MM.1S (cell line): Measurements from ENCODE around the gene EBF3.

Experiments
- DNase-seq: peaks from one replicate; pipeline ENCODE4 v3.0.0-alpha.2; 2015
- H2AFZ ChIP-seq: fragments of 300-600 bp; sonication (generic); 2 replicates; pipeline ENCODE4 v1.6.0; 2016; ENCODE audit warnings: antibody characterized with exemption, low read length
- H3F3A ChIP-seq: fragments of 300-600 bp; sonication (generic); 2 replicates; pipeline ENCODE4 v1.6.1; 2016; ENCODE audit warnings: mild to moderate bottlenecking, antibody characterized with exemption, low read length, moderate library complexity, mixed read lengths; ENCODE audit not compliant: insufficient read depth
- H3K27ac ChIP-seq: fragments of 300-600 bp; sonication (generic); 2 replicates; pipeline ENCODE4 v1.5.1; 2016; ENCODE audit warnings: mild to moderate bottlenecking, low read length
- H3K27me3 ChIP-seq: fragments of 300-600 bp; sonication (generic); replicated peaks from 2 replicates; pipeline ENCODE4 v1.6.0; 2016; ENCODE audit warnings: low read length; ENCODE audit not compliant: insufficient read depth
- H3K36me3 ChIP-seq: fragments of 300-600 bp; sonication (generic); replicated peaks from 2 replicates; pipeline ENCODE4 v1.6.1; 2016; ENCODE audit warnings: mild to moderate bottlenecking, low read length, mixed read lengths; ENCODE audit not compliant: insufficient read depth
- H3K4me1 ChIP-seq: fragments of 300-600 bp; sonication (generic); 2 replicates; pipeline ENCODE4 v1.6.1; 2016; ENCODE audit warnings: low read length, mixed read lengths
- H3K4me2 ChIP-seq: fragments of 300-600 bp; sonication (generic); 2 replicates; pipeline ENCODE4 v1.6.0; 2016; ENCODE audit warnings: low read depth, low read length
- H3K4me3 ChIP-seq: fragments of 300-600 bp; sonication (generic); 2 replicates; pipeline ENCODE4 v1.5.1; 2016; ENCODE audit warnings: low read length, mixed read lengths
- H3K79me2 ChIP-seq: fragments of 300-600 bp; sonication (generic); 2 replicates; pipeline ENCODE4 v1.6.1; 2016; ENCODE audit warnings: mixed run types, low read length, mixed read lengths
- H3K9ac ChIP-seq: fragments of 300-600 bp; sonication (generic); 2 replicates; pipeline ENCODE4 v1.6.1; 2016; ENCODE audit warnings: low read length, mixed read lengths
- H3K9me2 ChIP-seq: fragments of 300-600 bp; sonication (generic); replicated peaks from 2 replicates; pipeline ENCODE4 v1.6.1; 2016; ENCODE audit warnings: mild to moderate bottlenecking, low read length, mixed read lengths; ENCODE audit not compliant: insufficient read depth
- H3K9me3 ChIP-seq: fragments of 300-600 bp; sonication (generic); replicated peaks from 2 replicates; pipeline ENCODE4 v1.6.1; 2016; ENCODE audit warnings: mild to moderate bottlenecking, low read length, mixed read lengths; ENCODE audit not compliant: insufficient read depth
- H4K20me1 ChIP-seq: fragments of 300-600 bp; sonication (generic); 2 replicates; pipeline ENCODE4 v1.6.1; 2016; ENCODE audit warnings: mild to moderate bottlenecking, low read length, moderate library complexity, mixed read lengths; ENCODE audit not compliant: insufficient read depth
- CTCF ChIP-seq: fragments of 300-600 bp; sonication (generic); IDR thresholded peaks from 2 replicates; pipeline ENCODE4 v1.5.1; 2016; ENCODE audit warnings: antibody characterized with exemption, low read length, mixed read lengths
- EZH2 ChIP-seq: fragments of 300-600 bp; sonication (generic); optimal IDR thresholded peaks from 2 replicates; pipeline ENCODE3; 2017; ENCODE audit warnings: low read depth, mild to moderate bottlenecking, antibody characterized with exemption, low read length, mixed read lengths
- EZH2phosphoT487 ChIP-seq: fragments of 300-600 bp; sonication (generic); IDR thresholded peaks from 2 replicates; pipeline ENCODE4 v1.6.1; 2018; ENCODE audit warnings: antibody characterized with exemption, low read length

The EBF3 gene

GRCh38 chr10:129936266-129936922, 27.7 kb downstream of the EBF3 start:
- Histone ChIP-seq H3K4me1 (no peaks in the 10 kb centered on the region), H3K36me3 (no peaks in the 10 kb centered on the region), H3K9ac (no peak overlapping the region), H2AFZ (no peak overlapping the region), H3K4me3 (no peak overlapping the region), H3F3A (no peaks in the 10 kb centered on the region), H3K27ac (no peak overlapping the region), H3K9me2 (no peaks in the 10 kb centered on the region), H3K9me3 (no peaks in the 10 kb centered on the region), H3K27me3 (no peaks in the 10 kb centered on the region), H3K79me2 (no peaks in the 10 kb centered on the region), H3K4me2 (no peak overlapping the region), H4K20me1 (no peaks in the 10 kb centered on the region)
- no peak for DNase-seq
- TF ChIP-seq EZH2phosphoT487 (no peak), CTCF (no peak), EZH2 (no peak)

DNA sequence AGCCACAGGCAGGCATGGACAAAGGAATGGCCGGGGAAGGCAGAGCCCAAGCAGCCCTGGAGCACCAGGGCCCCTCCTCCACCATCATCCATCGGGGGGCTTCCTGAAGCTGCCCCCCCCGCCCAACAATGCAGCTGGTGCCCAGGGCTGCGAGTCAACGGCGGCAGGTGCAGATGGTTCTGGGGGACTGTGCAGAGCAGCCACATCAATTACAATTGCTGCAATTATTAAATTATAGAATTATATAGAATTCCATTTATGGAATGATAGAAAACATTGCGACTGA, 28.3 kb downstream of the EBF3 start:
- H4K20me1 ChIP-seq: no peaks in the 10 kb centered on the region
- no peaks in the 10 kb centered on the region for H3K9me2 ChIP-seq
- no peak for DNase-seq
- no peak overlapping the region for H2AFZ ChIP-seq
- TF ChIP-seq EZH2: no peak
- TF ChIP-seq EZH2phosphoT487: no peak
- no peak for TF ChIP-seq CTCF
- no peaks in the 10 kb centered on the region for H3K27me3 ChIP-seq
- H3F3A ChIP-seq: no peaks in the 10 kb centered on the region
- H3K4me3 ChIP-seq: no peak overlapping the region
- H3K4me2 ChIP-seq: no peak overlapping the region
- H3K79me2 ChIP-seq: no peaks in the 10 kb centered on the region
- H3K27ac ChIP-seq: no peak overlapping the region
- no peaks in the 10 kb centered on the region for H3K9me3 ChIP-seq
- no peaks in the 10 kb centered on the region for H3K36me3 ChIP-seq
- no peak overlapping the region for H3K9ac ChIP-seq
- no peaks in the 10 kb centered on the region for H3K4me1 ChIP-seq

DNA sequence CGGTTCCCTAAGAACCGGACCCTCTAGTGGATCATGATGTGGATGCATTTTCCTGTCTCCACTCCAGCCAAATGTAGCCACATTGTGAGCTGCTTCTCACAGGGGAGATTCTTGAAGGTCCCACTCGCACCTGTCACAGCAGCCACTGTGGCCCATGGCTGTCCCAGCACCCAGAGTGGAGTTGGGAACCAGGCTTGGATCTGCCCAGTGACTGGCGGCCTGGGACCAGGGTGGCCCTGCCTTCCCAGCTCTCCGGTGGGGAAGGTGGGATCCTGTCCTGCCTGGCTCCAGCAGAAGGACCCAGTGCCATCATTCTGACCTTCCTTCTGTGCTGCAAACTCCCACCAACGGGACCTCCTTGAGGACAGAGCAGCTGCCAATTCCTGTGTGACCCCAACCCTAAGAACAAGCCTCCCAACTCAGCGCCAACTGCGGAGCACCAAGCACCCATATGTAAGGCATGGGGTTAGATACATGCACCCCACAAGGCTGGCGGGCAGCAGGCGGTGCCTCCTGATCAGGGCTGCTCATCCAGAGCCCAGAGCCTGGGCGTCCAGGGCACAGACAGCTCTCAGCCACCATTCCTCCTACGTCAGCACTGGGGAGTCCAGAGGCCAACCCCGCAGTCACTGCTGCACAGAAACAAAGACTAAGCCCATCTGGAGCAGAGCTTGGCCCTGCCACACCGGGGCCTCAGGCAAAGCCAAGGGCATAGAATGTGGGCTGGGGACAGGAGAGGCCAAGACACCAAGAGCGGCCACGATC, 28.8 kb downstream of the EBF3 start:
- Histone ChIP-seq H3K9me3 (no peaks in the 10 kb centered on the region), H3K9me2 (no peaks in the 10 kb centered on the region), H3K27me3 (no peaks in the 10 kb centered on the region), H3K27ac (no peak overlapping the region), H3K4me3 (no peak overlapping the region), H2AFZ (no peak overlapping the region), H4K20me1 (no peaks in the 10 kb centered on the region), H3K79me2 (no peaks in the 10 kb centered on the region), H3K9ac (no peak overlapping the region), H3K4me2 (no peak overlapping the region), H3F3A (no peaks in the 10 kb centered on the region), H3K36me3 (no peaks in the 10 kb centered on the region), H3K4me1 (no peaks in the 10 kb centered on the region)
- DNase-seq: no peak
- TF ChIP-seq CTCF (no peak), EZH2phosphoT487 (no peak), EZH2 (no peak)
